ENCODE data around the gene MYB.
"Not testable (repeated sequence)": the region's sequence is repeated elsewhere in the genome, so short reads cannot be mapped to it uniquely, and the experiment has no call there.

MYB gene

GRCh38 chr6:135162678-135163439 lies 18.2 kb upstream of the MYB start:
- no peak for DNase-seq (ENCODE audit: low read depth, low spot score)
- no peak overlapping the region for H3K4me3 ChIP-seq (ENCODE audit: low read length)

GRCh38 chr6:135163440-135163738 lies 17.7 kb upstream of the MYB start:
- DNase-seq (ENCODE audit: low read depth, low spot score), result no peak
- no peak overlapping the region for H3K4me3 ChIP-seq (ENCODE audit: low read length)

GRCh38 chr6:135164387-135164786 lies 16.7 kb upstream of the MYB start:
- not testable (repeated sequence) for H3K4me3 ChIP-seq (ENCODE audit: low read length); DNase-seq (ENCODE audit: low read depth, low spot score)

- DNase-seq (ENCODE audit: low read depth, low spot score), result no peak
- H3K4me3 ChIP-seq (ENCODE audit: low read length), result no peak overlapping the region
These were observed 16.1 kb upstream of the MYB start for GRCh38 chr6:135165031-135165430.

- DNase-seq (ENCODE audit: low read depth, low spot score), result no peak
- H3K4me3 ChIP-seq (ENCODE audit: low read length), result no peak overlapping the region
These were observed 14.6 kb upstream of the MYB start for GRCh38 chr6:135166515-135166914.

GRCh38 chr6:135167617-135168016 lies 13.5 kb upstream of the MYB start:
- DNase-seq (ENCODE audit: low read depth, low spot score), result no peak
- H3K4me3 ChIP-seq (ENCODE audit: low read length), result no peak overlapping the region

GRCh38 chr6:135168766-135169165 lies 12.3 kb upstream of the MYB start:
- H3K4me3 ChIP-seq (ENCODE audit: low read length), result no peak overlapping the region
- no peak for DNase-seq (ENCODE audit: low read depth, low spot score)

GRCh38 chr6:135170238-135170637 lies 10.9 kb upstream of the MYB start:
- DNase-seq (ENCODE audit: low read depth, low spot score), result no peak
- no peak overlapping the region for H3K4me3 ChIP-seq (ENCODE audit: low read length)

GRCh38 chr6:135170849-135171248 lies 10.3 kb upstream of the MYB start:
- no peak overlapping the region for H3K4me3 ChIP-seq (ENCODE audit: low read length)
- DNase-seq (ENCODE audit: low read depth, low spot score), result no peak

GRCh38 chr6:135173242-135173988 lies 7.7 kb upstream of the MYB start:
- no peak overlapping the region for H3K4me3 ChIP-seq (ENCODE audit: low read length)
- no peak for DNase-seq (ENCODE audit: low read depth, low spot score)

- no peak for DNase-seq (ENCODE audit: low read depth, low spot score)
- H3K4me3 ChIP-seq (ENCODE audit: low read length), result no peak overlapping the region
These were observed 7.1 kb upstream of the MYB start for GRCh38 chr6:135173989-135174484.

- no peak for DNase-seq (ENCODE audit: low read depth, low spot score)
- no peak overlapping the region for H3K4me3 ChIP-seq (ENCODE audit: low read length)
These were observed 5.0 kb upstream of the MYB start for GRCh38 chr6:135176058-135176457.

- DNase-seq (ENCODE audit: low read depth, low spot score), result no peak
- H3K4me3 ChIP-seq (ENCODE audit: low read length), result no peak overlapping the region
These were observed 4.6 kb upstream of the MYB start for GRCh38 chr6:135176464-135176863.

GRCh38 chr6:135179372-135179771 lies 1.7 kb upstream of the MYB start:
- H3K4me3 ChIP-seq (ENCODE audit: low read length), result no peak overlapping the region
- DNase-seq (ENCODE audit: low read depth, low spot score), result no peak

GRCh38 chr6:135179920-135180541 lies 1.1 kb upstream of the MYB start:
- H3K4me3 ChIP-seq (ENCODE audit: low read length), result peak overlapping the region; percentile 97
- no peak for DNase-seq (ENCODE audit: low read depth, low spot score)

- no peak for DNase-seq (ENCODE audit: low read depth, low spot score)
- peak overlapping the region; percentile 97 for H3K4me3 ChIP-seq (ENCODE audit: low read length)
These were observed 394 bp downstream of the MYB start for GRCh38 chr6:135181333-135182070.

GRCh38 chr6:135182071-135183001 lies 1.2 kb downstream of the MYB start:
- H3K4me3 ChIP-seq (ENCODE audit: low read length), result peak overlapping the region; percentile 97
- no peak for DNase-seq (ENCODE audit: low read depth, low spot score)

- peak overlapping the region; percentile 97 for H3K4me3 ChIP-seq (ENCODE audit: low read length)
- DNase-seq (ENCODE audit: low read depth, low spot score), result peak; percentile 58
These were observed 2.0 kb downstream of the MYB start for GRCh38 chr6:135183002-135183531.
